GM10847 (cell line): ENCODE results near the gene ROR2.

ENCODE experiments used
- POLR2A ChIP-seq: IDR thresholded peaks from 2 replicates; pipeline ENCODE4 v1.6.1; 2011; ENCODE audit not compliant: insufficient read length; ENCODE audit errors: extremely low read depth

The ROR2 gene

DNA sequence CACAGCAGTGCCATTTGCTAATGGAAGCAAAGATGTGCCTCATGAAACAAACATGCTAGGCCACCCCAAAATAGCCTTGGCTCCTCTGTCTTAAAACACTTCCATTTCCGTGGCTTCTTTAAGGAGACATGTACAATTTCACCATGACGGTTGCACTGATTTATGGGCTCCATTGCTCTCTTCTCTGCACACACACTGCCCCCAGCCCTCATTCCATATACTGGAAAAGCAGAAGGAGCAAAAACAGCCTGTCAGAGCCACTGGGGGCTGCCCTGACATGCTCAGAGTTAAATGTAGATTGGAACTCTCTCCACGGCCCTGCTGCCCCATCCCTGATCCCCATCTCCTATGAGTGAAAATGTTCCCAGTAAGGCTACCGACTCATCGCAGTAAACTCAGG is 114.8 kb downstream of the ROR2 start:
- no peak for TF ChIP-seq POLR2A

- TF ChIP-seq POLR2A = no peak
Measured at GRCh38 chr9:91834740-91835139, 115.3 kb downstream of the ROR2 start.

DNA sequence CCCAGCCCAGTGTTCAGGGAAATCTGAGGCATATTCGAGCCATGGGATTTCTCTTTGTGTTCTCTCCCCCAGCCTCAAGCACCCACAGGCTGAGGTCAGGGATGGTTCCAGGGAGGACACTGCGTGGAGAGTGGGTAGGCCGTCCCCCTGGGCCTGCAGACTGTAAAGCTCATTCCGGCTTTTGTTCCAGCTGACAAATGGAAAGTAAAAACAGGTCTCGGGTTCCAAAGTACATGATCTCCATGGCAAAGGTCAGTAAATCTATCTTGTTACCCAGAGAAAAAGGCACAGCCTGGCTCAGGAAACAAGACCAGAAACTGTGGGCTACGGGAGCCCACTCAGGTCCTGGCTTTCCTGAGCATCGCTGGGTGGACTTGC is 116.2 kb downstream of the ROR2 start:
- no peak for TF ChIP-seq POLR2A

- no peak for TF ChIP-seq POLR2A
Measured at GRCh38 chr9:91833096-91833877, 116.7 kb downstream of the ROR2 start.

- no peak for TF ChIP-seq POLR2A
Measured at GRCh38 chr9:91832322-91832721, 117.7 kb downstream of the ROR2 start.

DNA sequence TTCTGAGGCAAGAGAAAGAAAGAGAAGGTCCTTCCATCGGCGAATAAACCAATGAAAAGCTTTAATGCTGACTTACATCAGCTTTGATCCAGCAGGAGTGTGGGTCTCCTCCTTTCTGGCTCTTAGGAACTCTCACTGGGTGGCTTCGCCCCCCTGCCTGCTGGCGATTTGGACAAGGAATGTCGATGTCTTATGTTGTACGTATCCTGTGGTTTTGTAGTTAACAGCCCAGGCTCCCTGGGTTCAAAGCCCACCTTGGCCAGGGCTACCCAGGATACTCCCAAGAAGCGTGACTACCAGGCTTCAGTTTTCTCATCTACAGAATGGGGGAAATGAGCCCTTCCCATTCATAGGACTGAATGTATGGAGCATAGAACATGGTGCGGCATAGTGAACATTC is 124.2 kb downstream of the ROR2 start:
- no peak for TF ChIP-seq POLR2A

GRCh38 chr9:91825422-91825821 is 124.6 kb downstream of the ROR2 start:
- TF ChIP-seq POLR2A = no peak

GRCh38 chr9:91824601-91825305 is 125.3 kb downstream of the ROR2 start:
- no peak for TF ChIP-seq POLR2A

DNA sequence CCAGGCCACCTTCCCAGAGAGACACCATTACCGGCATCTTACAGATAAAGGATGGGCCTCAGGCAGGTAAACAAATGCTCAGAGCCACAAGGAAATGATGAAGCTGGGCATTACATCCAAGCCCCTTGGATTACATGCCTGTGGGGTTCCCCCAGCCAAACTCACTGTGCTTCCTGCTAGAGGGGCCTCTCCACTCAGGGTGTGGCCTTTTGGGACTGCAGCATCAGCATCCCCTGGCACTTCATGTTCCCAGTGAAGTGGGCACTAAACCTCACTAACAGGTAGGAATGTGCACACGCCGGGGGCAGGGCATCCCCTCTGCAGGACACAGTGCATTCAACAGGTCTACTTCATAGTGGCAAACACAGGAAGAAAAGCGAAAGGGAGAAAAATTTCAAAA is 125.9 kb downstream of the ROR2 start:
- no peak for TF ChIP-seq POLR2A

DNA sequence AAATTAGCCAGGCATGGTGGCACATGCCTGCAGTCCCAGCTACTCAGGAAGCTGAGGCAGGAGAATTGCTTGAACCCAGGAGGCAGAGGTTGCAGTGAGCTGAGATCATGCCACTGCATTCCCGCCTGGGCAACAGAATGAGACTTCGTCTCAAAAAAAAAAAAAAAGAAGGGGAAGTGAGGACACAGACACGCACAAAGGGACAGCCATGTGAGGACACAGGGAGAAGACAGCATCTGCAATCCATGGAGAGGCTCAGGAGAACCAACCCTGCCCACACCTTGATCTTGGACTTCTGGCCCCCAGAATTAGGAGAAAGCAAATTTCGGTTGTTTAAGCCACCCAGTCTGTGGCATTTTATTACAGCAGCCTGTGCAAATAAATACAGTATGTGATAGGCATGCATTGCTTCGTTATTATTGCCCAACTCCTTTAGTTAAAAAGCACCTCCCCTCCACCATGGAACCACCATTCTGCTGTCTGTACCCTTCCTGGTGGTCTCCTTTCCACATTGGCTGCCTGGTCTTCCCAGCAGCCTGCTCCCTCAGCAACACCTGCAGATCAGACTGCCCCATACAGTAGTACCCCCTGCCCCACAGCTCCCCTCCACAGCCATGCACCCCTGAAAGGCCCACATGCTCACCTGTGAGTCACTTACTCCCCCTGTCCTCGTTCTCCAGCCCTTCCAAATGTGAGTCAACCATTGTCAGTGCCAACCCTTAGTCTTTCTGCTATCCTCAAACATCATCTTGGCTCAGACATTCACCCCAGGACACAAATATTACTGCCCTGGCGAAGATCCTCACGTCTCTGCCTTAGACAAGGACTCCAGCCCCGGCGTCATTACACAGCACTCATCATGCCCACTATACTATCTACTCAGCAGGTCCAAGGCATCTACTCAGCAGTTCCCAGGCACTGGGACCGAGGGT is 128.8 kb downstream of the ROR2 start:
- TF ChIP-seq POLR2A = no peak

DNA sequence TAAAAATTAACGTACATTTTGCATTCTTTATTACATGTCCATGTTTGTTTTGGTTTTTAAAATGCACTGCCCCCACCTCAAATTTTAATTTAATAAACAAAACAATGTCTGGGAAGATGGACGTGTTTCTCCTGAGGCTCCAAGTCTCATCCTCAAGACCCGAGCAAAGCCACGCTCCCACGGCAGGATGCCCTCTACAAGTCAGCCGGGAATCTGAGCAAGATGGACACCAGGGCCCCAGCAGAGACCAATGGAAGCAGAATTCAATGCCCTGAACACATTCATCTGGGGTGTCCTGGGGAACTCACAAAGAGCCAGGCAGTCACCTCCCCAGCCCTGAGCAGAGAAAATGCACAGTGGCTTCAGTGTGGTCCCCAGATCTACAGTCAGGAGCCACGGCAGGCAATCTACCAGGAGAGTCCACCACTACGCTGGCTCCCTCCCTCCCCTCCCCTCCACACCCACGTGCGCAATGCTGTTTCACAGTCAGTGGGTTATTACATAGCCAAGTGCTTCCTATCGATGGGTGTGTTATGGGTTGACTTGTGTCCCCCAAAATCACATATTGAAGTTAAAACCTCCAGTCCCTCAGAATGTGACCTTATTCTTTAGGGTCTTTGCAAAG is 129.8 kb downstream of the ROR2 start:
- TF ChIP-seq POLR2A = no peak

DNA sequence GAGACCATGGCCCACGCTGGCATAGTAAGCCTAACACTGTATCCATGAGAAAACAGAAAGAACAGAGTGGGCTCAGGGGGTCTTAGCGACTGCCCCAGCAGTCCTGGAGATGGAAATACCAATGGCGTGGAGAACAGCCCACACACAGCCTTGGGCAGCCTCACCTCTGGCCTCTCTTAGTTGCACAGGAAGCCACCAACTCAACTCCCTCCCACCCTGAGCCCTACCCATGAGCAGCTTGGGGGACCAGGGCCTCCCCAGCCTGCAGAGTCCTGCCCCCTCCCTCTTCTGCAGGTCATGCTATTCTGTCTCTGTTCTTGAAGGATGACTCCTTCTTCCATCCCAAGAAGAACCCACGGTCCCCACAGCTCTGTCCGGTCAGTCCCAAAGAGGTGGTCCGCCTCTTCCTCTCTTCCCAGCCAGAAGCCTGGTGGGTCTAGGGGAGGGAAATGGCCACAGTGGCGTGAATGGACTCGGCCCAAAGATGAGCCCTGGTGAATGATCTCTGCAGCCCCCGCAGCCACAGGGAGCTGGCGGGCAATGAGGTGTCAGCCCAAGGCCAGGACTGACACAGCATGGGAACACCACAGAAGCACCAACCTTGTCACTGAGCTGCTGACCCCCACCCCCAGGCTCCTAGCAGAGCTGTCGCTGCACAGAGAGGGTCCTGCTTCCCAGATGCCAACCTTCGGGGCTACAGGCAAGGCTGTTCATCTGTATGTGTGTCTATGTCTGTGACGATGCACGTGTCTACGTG is 131.2 kb downstream of the ROR2 start:
- TF ChIP-seq POLR2A = no peak

GRCh38 chr9:91818225-91818585 is 131.8 kb downstream of the ROR2 start:
- no peak for TF ChIP-seq POLR2A

DNA sequence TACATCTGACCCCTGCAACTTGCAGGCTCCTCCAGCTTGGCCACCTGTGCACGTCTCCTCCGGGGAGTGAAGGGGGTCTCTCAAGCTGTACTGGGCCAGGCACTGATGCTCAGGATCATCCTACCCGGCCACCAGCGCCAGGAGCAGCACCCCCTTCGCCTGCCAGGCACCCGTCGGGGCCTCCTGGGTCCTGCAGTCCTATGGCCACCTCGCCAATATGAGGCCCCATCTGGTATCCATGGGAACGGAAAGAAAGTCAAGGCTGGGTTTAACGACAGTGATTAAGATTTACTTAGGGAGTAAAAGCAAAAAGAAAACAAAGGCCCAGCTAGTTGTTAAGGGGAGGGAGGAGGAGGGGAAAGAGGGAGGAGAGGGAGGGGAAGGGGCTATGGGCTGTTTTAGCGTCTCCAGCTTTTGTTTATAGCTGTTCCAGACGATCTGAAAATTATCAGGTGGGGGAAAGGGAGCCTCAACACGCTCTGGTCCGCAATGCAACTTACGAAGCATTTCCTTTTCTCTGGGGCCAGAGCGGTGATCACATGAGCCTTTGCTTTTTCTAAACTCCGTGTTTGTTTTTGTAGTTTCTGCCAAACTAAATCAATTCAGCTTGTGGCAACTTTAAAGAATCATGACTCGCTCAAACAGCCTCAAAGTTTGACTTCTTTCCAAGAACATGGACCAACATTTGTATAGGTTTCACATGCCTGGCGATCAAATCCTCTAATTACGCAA is 132.4 kb downstream of the ROR2 start:
- TF ChIP-seq POLR2A = no peak
